Stomach smooth muscle (tissue), 2 donors: ENCODE data around the gene CFAP45.

Source experiments
- H3K27ac ChIP-seq: one replicate; pipeline ENCODE4 v1.7.0; 2013; ENCODE audit warnings: mild to moderate bottlenecking, low read length, inconsistent platforms
- H3K27me3 ChIP-seq, 2 donors: one replicate each; pipeline ENCODE4 v1.7.0; 2013; ENCODE audit warnings: low read length in 2 of 2; ENCODE audit not compliant: insufficient read depth in 2 of 2, control insufficient read depth in 1 of 2
- H3K36me3 ChIP-seq, 2 donors: one replicate each; pipeline ENCODE4 v1.7.0; 2013; ENCODE audit warnings: low read length in 2 of 2; ENCODE audit not compliant: control insufficient read depth in 2 of 2, insufficient read depth in 2 of 2
- H3K4me1 ChIP-seq: one replicate; pipeline ENCODE4 v1.7.0; 2013; ENCODE audit warnings: low read length; ENCODE audit not compliant: control insufficient read depth, insufficient read depth
- H3K4me3 ChIP-seq, 2 donors: one replicate each; pipeline ENCODE4 v1.7.0; 2013; ENCODE audit warnings: low read length in 2 of 2
- H3K9ac ChIP-seq, 2 donors: one replicate each; pipeline ENCODE4 v1.7.0; 2013; ENCODE audit warnings: low read length in 2 of 2, mild to moderate bottlenecking in 1 of 2
- H3K9me3 ChIP-seq, 2 donors: one replicate each; pipeline ENCODE4 v1.7.0; 2013; ENCODE audit warnings: low read length in 2 of 2; ENCODE audit not compliant: control insufficient read depth in 2 of 2
- donor health status: healthy.
- donor health status: Pancreatic carcinoma.

The CFAP45 gene

DNA sequence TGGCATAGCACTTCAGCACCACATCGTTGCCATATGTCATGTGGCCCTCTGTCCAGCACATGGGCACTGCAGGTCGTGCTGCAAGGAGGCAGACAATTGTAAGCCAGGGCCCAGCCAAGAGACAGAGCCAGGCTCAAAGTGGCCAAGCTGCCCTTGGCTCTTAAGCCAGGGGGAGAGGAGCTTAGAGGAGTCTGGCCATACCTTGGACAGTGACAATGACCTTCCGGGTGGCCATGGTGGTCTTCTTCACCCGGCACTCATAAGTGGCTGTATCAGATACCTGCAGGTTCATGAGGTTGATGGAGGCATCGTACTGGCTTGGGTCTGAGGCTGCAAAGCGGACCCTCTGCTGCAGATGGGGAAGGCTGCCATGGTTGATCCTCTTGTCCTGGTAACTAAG is 42.1 kb downstream of the CFAP45 start:
- Histone ChIP-seq H3K36me3 (peaks cover 0 to 3% of the 10 kb centered on the region in 2 donors), H3K4me1 (peaks cover 8% of the 10 kb centered on the region), H3K9ac (no peak overlapping the region), H3K4me3 (no peak overlapping the region), H3K27me3 (no peaks in the 10 kb centered on the region), H3K27ac (no peak overlapping the region), H3K9me3 (no peaks in the 10 kb centered on the region)

DNA sequence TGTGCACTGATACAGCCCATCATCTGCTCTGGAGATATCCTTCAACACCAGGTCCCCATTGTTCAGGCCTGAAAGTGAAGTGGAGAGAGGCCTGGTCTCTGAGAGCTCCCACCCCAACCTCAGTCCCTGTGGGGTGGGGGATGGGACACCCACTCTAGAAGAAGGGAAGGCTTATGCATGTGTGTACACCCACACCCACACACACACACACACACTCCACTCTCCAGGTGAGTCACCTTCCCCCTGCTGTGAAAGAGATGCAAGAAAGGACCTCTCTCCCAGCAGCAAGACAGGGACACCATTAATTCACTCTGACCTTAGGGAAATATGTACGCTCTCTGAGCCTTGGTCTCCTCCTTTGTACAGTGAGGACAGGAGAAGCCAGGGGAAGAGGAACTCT is 43.4 kb downstream of the CFAP45 start:
- Histone ChIP-seq H3K4me1 (peaks cover 8% of the 10 kb centered on the region), H3K27me3 (no peaks in the 10 kb centered on the region), H3K36me3 (peaks cover 0 to 3% of the 10 kb centered on the region in 2 donors), H3K9me3 (no peaks in the 10 kb centered on the region), H3K27ac (no peak overlapping the region), H3K4me3 (no peak overlapping the region), H3K9ac (no peak overlapping the region)

DNA sequence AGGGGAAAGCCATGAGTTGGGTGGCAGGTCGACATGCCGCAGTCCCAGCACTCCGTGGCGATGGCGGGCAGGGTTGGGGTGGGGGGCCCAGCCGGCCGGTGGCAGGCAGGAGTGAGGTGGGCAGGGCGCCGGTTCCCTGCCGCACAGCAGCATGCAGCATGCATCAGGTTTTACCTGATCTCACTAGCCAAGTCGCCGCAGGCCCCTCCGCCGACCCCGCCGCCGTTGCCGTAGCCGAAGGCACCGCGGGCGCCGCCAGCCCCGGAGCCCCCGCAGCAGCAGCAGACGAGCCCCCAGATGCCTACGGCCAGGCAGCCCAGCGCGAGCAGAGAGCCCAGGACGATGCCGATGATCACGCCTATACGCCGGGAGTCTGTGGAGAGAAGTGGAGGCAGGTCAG is 44.3 kb downstream of the CFAP45 start:
- peak overlapping the region in 1 of 2 donors; percentile 83 for H3K4me3 ChIP-seq
- no peak overlapping the region for H3K27ac ChIP-seq
- H3K9ac ChIP-seq: no peak overlapping the region
- peaks cover 0 to 3% of the 10 kb centered on the region in 2 donors for H3K36me3 ChIP-seq
- H3K27me3 ChIP-seq: no peaks in the 10 kb centered on the region
- H3K9me3 ChIP-seq: no peaks in the 10 kb centered on the region
- peaks cover 8% of the 10 kb centered on the region for H3K4me1 ChIP-seq

DNA sequence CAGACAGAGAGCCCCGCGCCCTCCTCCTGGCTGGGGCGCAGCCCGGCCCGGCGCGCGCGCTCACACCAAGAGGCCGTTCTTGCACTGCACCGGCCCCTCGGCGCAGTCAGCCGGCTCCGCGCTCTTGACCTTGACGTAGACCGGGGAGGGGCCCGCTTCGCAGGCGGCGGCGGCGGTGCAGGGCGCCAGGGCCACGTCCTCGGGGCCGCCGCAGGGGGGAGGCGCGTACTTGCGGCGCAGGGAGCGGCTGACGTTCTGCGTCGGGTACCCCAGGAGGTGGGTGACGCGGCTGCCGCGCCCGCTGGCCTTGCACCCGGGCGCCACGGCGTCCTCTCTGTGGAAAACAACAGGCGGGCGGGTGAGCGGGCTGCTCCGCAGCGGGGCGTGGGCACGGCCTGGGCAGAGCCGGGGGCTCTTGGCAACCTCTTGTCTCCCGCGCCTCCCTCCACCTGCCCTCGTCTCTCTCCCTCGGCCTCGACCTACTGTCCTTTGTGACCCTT is 45.2 kb downstream of the CFAP45 start:
- peaks cover 8% of the 10 kb centered on the region for H3K4me1 ChIP-seq
- H3K27me3 ChIP-seq: no peaks in the 10 kb centered on the region
- peaks cover 0 to 3% of the 10 kb centered on the region in 2 donors for H3K36me3 ChIP-seq
- peak overlapping the region; percentile 78 to 84 for H3K9ac ChIP-seq
- H3K9me3 ChIP-seq: no peaks in the 10 kb centered on the region
- H3K27ac ChIP-seq: peak overlapping the region; percentile 84
- H3K4me3 ChIP-seq: peak overlapping the region; percentile 68 to 83

DNA sequence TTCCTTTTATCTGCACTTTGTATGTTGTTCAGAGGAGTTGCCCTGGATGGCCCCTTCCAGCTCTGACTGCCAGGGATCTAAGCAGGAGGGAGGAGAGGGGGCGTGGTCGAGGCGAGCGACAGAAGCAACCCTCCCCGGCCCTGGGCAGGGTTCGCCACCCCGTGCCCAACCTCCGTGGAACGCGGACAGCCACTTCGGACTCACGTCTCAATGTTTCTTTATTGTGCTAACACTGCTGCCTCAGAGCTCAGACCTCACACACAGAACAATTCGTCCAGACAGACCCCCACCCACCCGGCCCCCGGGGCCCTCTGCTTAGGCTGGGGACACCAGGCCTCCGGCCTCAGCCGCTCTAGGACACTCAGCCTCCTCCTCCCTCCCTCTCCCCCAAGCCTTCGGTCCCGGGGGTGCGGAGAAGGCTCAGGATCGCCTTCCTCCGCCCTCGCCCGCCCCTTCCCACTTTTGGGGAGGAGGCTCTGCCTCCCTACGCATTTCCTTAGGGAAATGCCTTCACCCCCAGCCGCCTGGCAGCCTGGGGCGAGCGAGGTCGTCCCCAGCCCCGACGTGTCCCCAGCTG is 45.8 kb downstream of the CFAP45 start:
- H3K27me3 ChIP-seq: no peaks in the 10 kb centered on the region
- peaks cover 0 to 3% of the 10 kb centered on the region in 2 donors for H3K36me3 ChIP-seq
- H3K9me3 ChIP-seq: no peaks in the 10 kb centered on the region
- peak overlapping the region; percentile 78 to 84 for H3K9ac ChIP-seq
- H3K27ac ChIP-seq: peak overlapping the region; percentile 84
- H3K4me1 ChIP-seq: peaks cover 8% of the 10 kb centered on the region
- peak overlapping the region; percentile 68 to 83 for H3K4me3 ChIP-seq

DNA sequence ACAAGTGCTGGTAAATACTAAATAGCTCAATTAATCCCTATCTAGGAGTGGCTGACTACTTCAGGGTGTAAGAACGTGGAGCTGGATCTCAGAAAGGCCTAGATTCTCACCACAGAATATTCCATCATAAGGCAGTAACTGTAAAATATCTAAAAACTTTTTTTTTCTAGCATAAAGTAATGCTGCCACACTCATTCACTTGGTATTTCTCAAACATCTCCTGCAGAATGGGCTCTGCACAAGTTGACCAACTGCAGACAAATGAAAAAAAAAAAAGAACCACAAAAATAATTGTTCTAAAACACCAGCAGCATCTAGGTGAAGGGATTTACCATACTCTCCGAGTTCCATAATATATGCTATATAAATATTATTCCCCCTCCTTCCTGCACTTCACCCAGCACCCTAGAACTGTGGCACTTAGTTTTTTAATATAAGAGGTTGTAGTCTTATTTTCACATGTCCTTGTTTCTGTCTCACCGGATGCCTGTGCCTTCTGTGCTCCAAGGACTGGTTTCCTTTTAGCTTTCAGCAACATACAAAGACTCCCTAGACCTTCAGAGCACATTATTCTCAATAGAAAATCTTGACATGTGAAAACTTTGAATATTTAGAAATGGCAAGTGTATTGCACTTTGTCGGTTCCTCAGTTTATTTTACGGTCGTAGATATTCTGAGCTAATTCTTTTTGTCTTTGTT is 46.4 kb downstream of the CFAP45 start:
- Histone ChIP-seq H3K9ac (peak overlapping the region; percentile 78 to 84), H3K4me3 (peak overlapping the region; percentile 68 to 83), H3K36me3 (peaks cover 0 to under 1% of the 10 kb centered on the region in 2 donors), H3K4me1 (peaks cover 8% of the 10 kb centered on the region), H3K9me3 (no peaks in the 10 kb centered on the region), H3K27ac (peak overlapping the region; percentile 84), H3K27me3 (no peaks in the 10 kb centered on the region)

DNA sequence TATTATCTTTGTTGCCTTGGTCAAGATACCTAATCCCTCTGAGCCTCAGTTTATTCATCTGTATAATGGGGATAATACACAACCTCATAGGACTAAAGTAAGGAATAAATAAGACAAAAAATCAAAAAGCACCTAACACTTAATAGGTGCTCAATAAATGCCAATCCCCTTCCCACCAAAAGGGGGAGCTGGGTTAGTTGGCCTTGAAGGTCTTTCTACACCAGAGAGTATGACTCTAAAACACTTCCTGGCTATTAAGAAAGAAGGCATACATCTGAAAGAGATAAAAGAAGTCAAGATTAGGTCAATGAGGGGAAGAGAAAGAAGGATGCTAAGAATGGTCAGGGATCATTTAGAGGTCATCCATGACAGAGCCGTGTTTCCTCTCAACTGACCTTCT is 48.6 kb downstream of the CFAP45 start:
- H3K4me1 ChIP-seq: peaks cover 8% of the 10 kb centered on the region
- no peaks in the 10 kb centered on the region for H3K36me3 ChIP-seq
- H3K27ac ChIP-seq: no peak overlapping the region
- no peaks in the 10 kb centered on the region for H3K9me3 ChIP-seq
- no peak overlapping the region for H3K9ac ChIP-seq
- H3K27me3 ChIP-seq: no peaks in the 10 kb centered on the region
- H3K4me3 ChIP-seq: no peak overlapping the region

DNA sequence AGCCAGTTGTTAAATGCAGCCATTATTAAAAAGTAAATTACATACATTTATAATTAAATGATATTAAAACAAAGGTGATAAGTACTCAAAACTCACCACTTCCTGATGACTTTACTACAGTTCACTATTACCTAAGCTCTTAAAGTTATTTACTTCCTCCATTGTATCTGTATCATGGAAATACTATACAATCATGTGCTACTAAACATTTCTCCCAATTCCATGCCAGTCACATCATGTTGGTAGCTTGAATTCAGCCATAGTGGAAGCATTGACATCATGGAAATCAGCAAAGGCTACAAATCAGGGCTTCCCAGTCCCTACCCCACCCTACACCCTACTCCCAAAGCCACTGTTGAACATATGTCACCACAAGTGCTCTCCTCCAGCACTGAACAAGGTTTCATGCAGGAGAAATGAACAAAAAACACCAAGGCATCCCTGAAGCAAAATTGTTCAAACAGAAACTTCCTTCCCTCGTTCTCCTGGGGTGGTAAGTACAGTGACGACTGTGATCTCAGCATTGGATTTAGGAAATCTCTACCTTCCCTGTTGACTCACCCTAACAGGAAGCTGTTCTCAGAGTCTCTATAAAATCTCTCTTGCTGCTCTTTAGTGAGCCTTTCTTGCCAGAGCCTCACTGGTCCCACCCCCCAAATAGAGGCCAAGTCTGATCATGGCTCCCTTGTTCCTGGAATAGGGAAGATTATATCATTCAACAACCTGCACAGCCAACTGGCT is 50.2 kb downstream of the CFAP45 start:
- Histone ChIP-seq H3K9me3 (no peaks in the 10 kb centered on the region), H3K4me3 (no peak overlapping the region), H3K27me3 (no peaks in the 10 kb centered on the region), H3K9ac (no peak overlapping the region), H3K4me1 (no peaks in the 10 kb centered on the region), H3K27ac (no peak overlapping the region), H3K36me3 (no peaks in the 10 kb centered on the region)

DNA sequence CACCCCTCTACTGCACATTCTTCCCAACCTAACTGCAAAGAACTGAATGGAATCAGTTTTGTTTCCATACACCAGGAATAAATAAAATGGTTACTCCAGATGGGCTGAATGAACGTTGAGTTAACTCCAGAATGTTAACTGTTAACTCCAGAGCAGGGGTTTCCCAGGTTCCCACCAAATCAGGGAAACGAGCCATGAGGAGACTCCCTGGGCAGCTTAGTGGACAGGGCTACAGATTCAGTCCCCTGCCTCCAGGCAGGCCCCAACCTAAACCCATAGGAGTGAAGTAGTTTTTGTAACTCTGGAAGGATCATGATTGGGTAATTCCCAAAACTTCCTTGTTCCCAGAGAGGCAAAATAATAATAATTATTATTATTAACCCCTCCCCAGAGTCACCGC is 51.6 kb downstream of the CFAP45 start:
- Histone ChIP-seq H3K27ac (no peak overlapping the region), H3K4me1 (no peaks in the 10 kb centered on the region)

DNA sequence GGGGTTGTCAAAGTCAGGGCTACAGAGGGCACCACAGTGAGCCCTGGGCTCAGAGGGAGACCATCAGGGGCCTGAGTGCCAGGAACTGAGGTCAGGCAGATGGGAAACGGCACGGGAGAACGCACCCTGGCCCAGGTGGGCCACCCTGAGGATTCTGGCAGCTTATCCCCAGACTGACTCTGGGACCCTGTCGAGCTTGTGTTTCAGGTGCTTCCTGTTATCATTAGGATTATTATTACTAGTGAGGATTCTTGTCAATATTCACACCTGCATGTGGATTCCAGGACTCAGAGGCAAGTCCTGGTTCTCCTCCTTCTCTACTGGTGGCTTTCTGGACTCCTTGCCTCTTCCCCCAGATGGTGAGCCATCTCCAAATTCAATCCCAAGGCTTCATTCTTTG is 52.7 kb downstream of the CFAP45 start:
- Histone ChIP-seq H3K9me3 (no peaks in the 10 kb centered on the region), H3K27me3 (no peaks in the 10 kb centered on the region), H3K4me1 (no peaks in the 10 kb centered on the region), H3K4me3 (no peak overlapping the region), H3K9ac (no peak overlapping the region), H3K36me3 (no peaks in the 10 kb centered on the region), H3K27ac (no peak overlapping the region)

More for the DNA sequence above, 51.6 kb downstream of the CFAP45 start:
- no peaks in the 10 kb centered on the region for H3K36me3 ChIP-seq
- H3K9me3 ChIP-seq: no peaks in the 10 kb centered on the region
- no peak overlapping the region for H3K4me3 ChIP-seq
- no peaks in the 10 kb centered on the region for H3K27me3 ChIP-seq
- H3K9ac ChIP-seq: no peak overlapping the region
